Spleen (tissue), 11 donors: ENCODE data around the gene CECR2. TPM values are rescaled to one million over a fixed set of nuclear protein-coding genes. Genes with fewer than 3 reads are reported as not detected.
A peak's percentile ranks its signal among the peaks of the same experiment; 100 is the strongest.

Source experiments
- DNase-seq: peaks from one replicate; pipeline ENCODE4 v3.0.0-alpha.2; 2020
- H3K27ac ChIP-seq, 8 donors: fragments of 200-600 bp; sonication (generic) in 7 of 8; 1 replicate in 4 of 8; 2 replicates in 4 of 8; pipeline versions ENCODE4 v1.5.0 to v1.8.0; 2016 to 2021; ENCODE audit warnings: inconsistent platforms in 4 of 8, mild to moderate bottlenecking in 4 of 8, moderate library complexity in 1 of 8
- H3K27me3 ChIP-seq, 7 donors: fragments of 200-600 bp; sonication (generic) in 6 of 7; replicated peaks in 1 of 7; 1 replicate in 4 of 7; 2 replicates in 3 of 7; pipeline versions ENCODE4 v1.5.0 to v1.8.0; 2016 to 2021; ENCODE audit warnings: inconsistent platforms in 3 of 7, mild to moderate bottlenecking in 1 of 7
- H3K36me3 ChIP-seq, 6 donors: fragments of 200-600 bp; sonication (generic) in 5 of 6; 1 replicate in 4 of 6; 2 replicates in 2 of 6; pipeline versions ENCODE4 v1.5.0 to v1.8.0; 2016 to 2021; ENCODE audit warnings: inconsistent platforms in 2 of 6
- H3K4me1 ChIP-seq, 6 donors: fragments of 200-600 bp; sonication (generic) in 5 of 6; 1 replicate in 3 of 6; 2 replicates in 3 of 6; pipeline versions ENCODE4 v1.5.0 to v1.8.0; 2016 to 2021; ENCODE audit warnings: inconsistent platforms in 3 of 6
- H3K4me3 ChIP-seq, 8 donors: fragments of 200-600 bp; sonication (generic) in 7 of 8; 1 replicate in 4 of 8; 2 replicates in 4 of 8; pipeline versions ENCODE4 v1.5.0 to v1.8.0; 2016 to 2021; ENCODE audit warnings: inconsistent platforms in 4 of 8, mild to moderate bottlenecking in 4 of 8, moderate library complexity in 2 of 8
- H3K9me3 ChIP-seq, 8 donors: fragments of 200-600 bp; sonication (generic) in 7 of 8; 1 replicate in 4 of 8; 2 replicates in 4 of 8; pipeline versions ENCODE4 v1.5.0 to v1.8.0; 2016 to 2021; ENCODE audit warnings: inconsistent platforms in 4 of 8
- POLR2A ChIP-seq, 3 donors: fragments of 450-650 bp; IDR thresholded peaks; one replicate each; pipeline ENCODE4 v1.5.1; 2017; ENCODE audit warnings: antibody characterized with exemption in 3 of 3, mild to moderate bottlenecking in 1 of 3
- POLR2AphosphoS5 ChIP-seq, 3 donors: sonication (generic); formaldehyde crosslinking; IDR thresholded peaks; one replicate each; pipeline ENCODE4 v1.5.1; 2017; ENCODE audit warnings: antibody characterized with exemption in 3 of 3
- WGBS, 5 donors: extraction: QIAGEN DNeasy Blood & Tissue Kit in 3 of 5; methylation state at CpG; one replicate each; pipeline versions ENCODE4 v1.1.5 to v1.1.7; 2013 to 2018; 5-methylcytosine and 5-hydroxymethylcytosine counted together
- intact Hi-C: fragments of 100-400 bp; cut with DNase I; formaldehyde crosslinking; loops from one replicate; pipeline ENCODE4 v1.15.0; 2023; ENCODE audit warnings: low total_unique reads
- polyA plus RNA-seq, 3 donors: library from polyadenylated mRNA; stranded (reverse); fragments of 200-250 nt; gene quantifications; one replicate each; pipeline ENCODE4 v1.2.1, GENCODE V29; 2013
- total RNA-seq, 7 donors: library from RNA; depleted of rRNA in 3 of 7; stranded (reverse); fragments of >200 nt in 3 of 7; fragmentation: NEBNext Ultra II Directional in 4 of 7; extraction: Animal tissue kit (Norgen Biotek cat#: 25700) in 4 of 7; gene quantifications; one replicate each; pipeline versions ENCODE4 v1.1.0 to v1.2.1, GENCODE V29; 2016 to 2021
- TF ChIP-seq, protein P1 (sequence below), 11 experiments: fragments of 200-600 bp in 7 of 11; fragments of 450-650 bp in 4 of 11; sonication (generic) in 4 of 11; IDR thresholded peaks in 8 of 11; conservative IDR thresholded peaks in 3 of 11; 1 replicate in 7 of 11; 2 replicates in 4 of 11; pipeline versions ENCODE4 v1.4.0 to v1.8.0; 2016 to 2021; ENCODE audit warnings: antibody characterized with exemption in 11 of 11, inconsistent platforms in 4 of 11, mild to moderate bottlenecking in 1 of 11
- donor health status: healthy with polysubstance abuse.
- donor health status: DM: no; HTN: no; CAD: no; lungs with moderate emphysema.
- donor health status: DM: no; HTN: no; CAD: no.
- donor health status: Bipolar disorder and iron deficiency.
- donor health status: healthy.
- donor health status: DM: no; HTN: no; CAD: no.
- donor health status: DM: yes; HTN: yes; CAD: no.

CECR2 gene
- total and polyA plus RNA-seq, 10 donors = 0.05 to 3.0 (median 0.91) TPM

- DNase-seq = no peak
- Histone ChIP-seq H3K9me3 (no peaks in the 10 kb centered on the region), H3K4me1 (peaks cover 6 to 46% (median 28%) of the 10 kb centered on the region in 6 donors), H3K36me3 (no peaks in the 10 kb centered on the region), H3K27me3 (peaks cover 8 to 91% (median 41%) of the 10 kb centered on the region in 7 donors), H3K4me3 (no peak overlapping the region), H3K27ac (no peak overlapping the region)
- WGBS, 5 donors = 84 to 93% (median 89%) methylated on average over 13 of the region's 13 CpGs
- TF ChIP-seq, protein P1, sequence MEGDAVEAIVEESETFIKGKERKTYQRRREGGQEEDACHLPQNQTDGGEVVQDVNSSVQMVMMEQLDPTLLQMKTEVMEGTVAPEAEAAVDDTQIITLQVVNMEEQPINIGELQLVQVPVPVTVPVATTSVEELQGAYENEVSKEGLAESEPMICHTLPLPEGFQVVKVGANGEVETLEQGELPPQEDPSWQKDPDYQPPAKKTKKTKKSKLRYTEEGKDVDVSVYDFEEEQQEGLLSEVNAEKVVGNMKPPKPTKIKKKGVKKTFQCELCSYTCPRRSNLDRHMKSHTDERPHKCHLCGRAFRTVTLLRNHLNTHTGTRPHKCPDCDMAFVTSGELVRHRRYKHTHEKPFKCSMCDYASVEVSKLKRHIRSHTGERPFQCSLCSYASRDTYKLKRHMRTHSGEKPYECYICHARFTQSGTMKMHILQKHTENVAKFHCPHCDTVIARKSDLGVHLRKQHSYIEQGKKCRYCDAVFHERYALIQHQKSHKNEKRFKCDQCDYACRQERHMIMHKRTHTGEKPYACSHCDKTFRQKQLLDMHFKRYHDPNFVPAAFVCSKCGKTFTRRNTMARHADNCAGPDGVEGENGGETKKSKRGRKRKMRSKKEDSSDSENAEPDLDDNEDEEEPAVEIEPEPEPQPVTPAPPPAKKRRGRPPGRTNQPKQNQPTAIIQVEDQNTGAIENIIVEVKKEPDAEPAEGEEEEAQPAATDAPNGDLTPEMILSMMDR (IDR thresholded peaks at IDR 0.05 in 8 of 11, conservative IDR thresholded peaks at IDR 0.05 in 3 of 11) = no peak
- TF ChIP-seq POLR2A (IDR thresholded peaks at IDR 0.05) (no peak), POLR2AphosphoS5 (IDR thresholded peaks at IDR 0.05) (no peak)
- intact Hi-C loops = loop anchor here (10.0 kb wide), 1 partner anchor 62 kb away; no protein-coding TSS in a partner anchor
These were observed 2.9 kb upstream of the CECR2 start for GRCh38 chr22:17366329-17366728.

- no peaks in the 10 kb centered on the region for H3K9me3 ChIP-seq
- TF ChIP-seq POLR2AphosphoS5 (IDR thresholded peaks at IDR 0.05) = peak in 1 of 3 donors; percentile 47
- TF ChIP-seq, protein P1 (IDR thresholded peaks at IDR 0.05 in 8 of 11, conservative IDR thresholded peaks at IDR 0.05 in 3 of 11) = peak in 6 of 11 experiments; percentile 10 to 50 (median 34)
- TF ChIP-seq POLR2A (IDR thresholded peaks at IDR 0.05) = no peak
- 10 to 13% (median 11%) methylated on average over 11 of the region's 11 CpGs for WGBS, 5 donors
- peaks cover 8 to 95% (median 46%) of the 10 kb centered on the region in 7 donors for H3K27me3 ChIP-seq
- peaks cover 6 to 50% (median 29%) of the 10 kb centered on the region in 6 donors for H3K4me1 ChIP-seq
- H3K27ac ChIP-seq = no peak overlapping the region
- no peaks in the 10 kb centered on the region for H3K36me3 ChIP-seq
- intact Hi-C loops = loop anchor here (10.0 kb wide), 1 partner anchor 62 kb away; no protein-coding TSS in a partner anchor
- peak; percentile 81 for DNase-seq
- H3K4me3 ChIP-seq = peak overlapping the region in 1 of 8 donors; percentile 2
These were observed 2.4 kb upstream of the CECR2 start for GRCh38 chr22:17366830-17367229.

DNA sequence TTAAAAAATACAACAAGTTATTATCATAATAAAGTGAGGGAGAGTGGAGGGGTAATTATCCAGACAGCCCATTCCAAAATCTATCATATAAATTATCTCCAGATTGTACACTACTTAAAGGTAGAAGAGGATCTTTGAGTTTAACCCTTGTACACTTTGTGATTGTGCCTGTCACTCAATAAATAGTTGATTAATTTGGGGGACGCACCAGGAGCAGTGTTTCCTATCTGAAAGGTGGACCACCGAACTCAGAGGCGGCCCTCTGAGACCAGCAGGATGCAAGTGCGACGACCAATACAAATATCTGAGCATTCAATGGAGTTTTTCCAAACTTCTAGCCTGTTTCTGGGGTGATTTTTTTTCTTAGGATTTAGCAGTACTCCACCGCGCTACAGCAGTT, 1.1 kb upstream of the CECR2 start:
- peak overlapping the region in 7 of 8 donors; percentile 31 to 80 (median 55) for H3K4me3 ChIP-seq
- H3K36me3 ChIP-seq = no peaks in the 10 kb centered on the region
- H3K9me3 ChIP-seq = no peaks in the 10 kb centered on the region
- no peak for DNase-seq
- H3K4me1 ChIP-seq = peaks cover 6 to 50% (median 29%) of the 10 kb centered on the region in 6 donors
- TF ChIP-seq, protein P1 (IDR thresholded peaks at IDR 0.05 in 8 of 11, conservative IDR thresholded peaks at IDR 0.05 in 3 of 11) = no peak
- TF ChIP-seq POLR2A (IDR thresholded peaks at IDR 0.05) = no peak
- peaks cover 8 to 100% (median 58%) of the 10 kb centered on the region in 7 donors for H3K27me3 ChIP-seq
- peak overlapping the region in 1 of 8 donors; percentile 52 for H3K27ac ChIP-seq
- intact Hi-C loops = loop anchor here (10.0 kb wide), 1 partner anchor 63 kb away; no protein-coding TSS in a partner anchor
- WGBS, 5 donors = 10 to 23% (median 12%) methylated on average over 7 of the region's 7 CpGs

GRCh38 chr22:17368554-17369438, 464 bp upstream of the CECR2 start:
- 1 to 2% (median 2%) methylated on average over 45 to 64 of the region's 64 CpGs for WGBS, 5 donors
- no peak for TF ChIP-seq POLR2A (IDR thresholded peaks at IDR 0.05)
- TF ChIP-seq POLR2AphosphoS5 (IDR thresholded peaks at IDR 0.05) = no peak
- TF ChIP-seq, protein P1 (IDR thresholded peaks at IDR 0.05 in 8 of 11, conservative IDR thresholded peaks at IDR 0.05 in 3 of 11) = no peak
- no peaks in the 10 kb centered on the region for H3K36me3 ChIP-seq
- DNase-seq = peak; percentile 73
- H3K4me1 ChIP-seq = peaks cover 6 to 50% (median 29%) of the 10 kb centered on the region in 6 donors
- H3K9me3 ChIP-seq = no peaks in the 10 kb centered on the region
- H3K27ac ChIP-seq = peak overlapping the region in 5 of 8 donors; percentile 33 to 64 (median 52)
- H3K27me3 ChIP-seq = peaks cover 8 to 96% (median 58%) of the 10 kb centered on the region in 7 donors
- intact Hi-C loops = loop anchor here (10.0 kb wide), 1 partner anchor 64 kb away; no protein-coding TSS in a partner anchor
- peak overlapping the region; percentile 22 to 80 (median 53) for H3K4me3 ChIP-seq
